ENCODE data around the gene EEF2. TPM values are rescaled to one million over a fixed set of nuclear protein-coding genes. Genes with fewer than 3 reads are reported as not detected.
"Not testable (repeated sequence)": the region's sequence is repeated elsewhere in the genome, so short reads cannot be mapped to it uniquely, and the experiment has no call there.

The EEF2 gene
- total and polyA plus RNA-seq, 2 donors (not counting 3 experiments of a cell fraction or from before 2014, with no cell fraction given): 1,496 to 2,318 TPM

DNA sequence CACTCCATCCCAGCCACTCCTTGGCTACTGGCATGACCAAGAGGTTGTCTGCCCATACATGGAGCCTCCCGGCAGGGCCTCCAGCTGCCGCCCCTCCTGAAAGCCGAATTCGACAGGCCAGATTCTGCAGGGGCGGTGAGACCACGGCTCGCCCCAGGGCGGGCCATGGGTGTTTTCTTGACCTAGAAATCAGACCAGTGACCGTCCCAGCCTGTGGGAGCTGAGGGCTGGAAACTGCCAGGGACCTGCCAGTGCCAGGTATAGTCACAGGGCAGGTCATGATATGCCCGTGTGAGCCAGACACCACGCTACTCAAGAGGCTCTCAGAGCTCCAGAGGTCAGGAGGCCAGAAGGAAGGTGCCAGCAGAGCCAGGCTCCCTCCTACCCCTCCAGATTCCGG lies 31.2 kb downstream of the EEF2 start:
- no peaks in the 10 kb centered on the region for H3K9me3 ChIP-seq (replicated peaks; ENCODE audit: control insufficient read depth, insufficient read depth, low read length)
- H3K9ac ChIP-seq (replicated peaks; ENCODE audit: extremely low read depth, insufficient read depth, low read length): no peak overlapping the region
- FAIRE-seq (no peak), DNase-seq (ENCODE audit: low read depth, low spot score) (no peak)
- no peaks in the 10 kb centered on the region for H3K27me3 ChIP-seq (ENCODE audit: control insufficient read depth in 2 of 2, insufficient read depth in 2 of 2, low read length in 2 of 2)
- H3K4me2 ChIP-seq (ENCODE audit: insufficient read depth, low read length): no peak overlapping the region
- TF ChIP-seq POLR2A (IDR thresholded peaks at IDR 0.05; ENCODE audit: low read depth, low read length) (no peak), POLR2AphosphoS5 (IDR thresholded peaks at IDR 0.05; ENCODE audit: insufficient read depth, low read depth, low read length) (no peak), EZH2 (IDR thresholded peaks at IDR 0.05; ENCODE audit: borderline replicate concordance, low read depth, low read length, severe bottlenecking) (no peak), JUN (IDR thresholded peaks at IDR 0.05; ENCODE audit: borderline replicate concordance, insufficient read depth, insufficient read length, low read depth) (no peak), MYC (IDR thresholded peaks at IDR 0.05; ENCODE audit: low read depth, low read length) (no peak), GATA2 (IDR thresholded peaks at IDR 0.05; ENCODE audit: insufficient read depth, insufficient read length, low read depth, low read length) (no peak)
- TF ChIP-seq, protein P1, sequence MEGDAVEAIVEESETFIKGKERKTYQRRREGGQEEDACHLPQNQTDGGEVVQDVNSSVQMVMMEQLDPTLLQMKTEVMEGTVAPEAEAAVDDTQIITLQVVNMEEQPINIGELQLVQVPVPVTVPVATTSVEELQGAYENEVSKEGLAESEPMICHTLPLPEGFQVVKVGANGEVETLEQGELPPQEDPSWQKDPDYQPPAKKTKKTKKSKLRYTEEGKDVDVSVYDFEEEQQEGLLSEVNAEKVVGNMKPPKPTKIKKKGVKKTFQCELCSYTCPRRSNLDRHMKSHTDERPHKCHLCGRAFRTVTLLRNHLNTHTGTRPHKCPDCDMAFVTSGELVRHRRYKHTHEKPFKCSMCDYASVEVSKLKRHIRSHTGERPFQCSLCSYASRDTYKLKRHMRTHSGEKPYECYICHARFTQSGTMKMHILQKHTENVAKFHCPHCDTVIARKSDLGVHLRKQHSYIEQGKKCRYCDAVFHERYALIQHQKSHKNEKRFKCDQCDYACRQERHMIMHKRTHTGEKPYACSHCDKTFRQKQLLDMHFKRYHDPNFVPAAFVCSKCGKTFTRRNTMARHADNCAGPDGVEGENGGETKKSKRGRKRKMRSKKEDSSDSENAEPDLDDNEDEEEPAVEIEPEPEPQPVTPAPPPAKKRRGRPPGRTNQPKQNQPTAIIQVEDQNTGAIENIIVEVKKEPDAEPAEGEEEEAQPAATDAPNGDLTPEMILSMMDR (IDR thresholded peaks at IDR 0.05; ENCODE audit: extremely low read depth in 1 of 2, insufficient read depth in 1 of 2, low read depth in 1 of 2, low read length in 2 of 2): no peak
- H2AFZ ChIP-seq (ENCODE audit: low read depth, low read length): no peak overlapping the region
- dilution Hi-C loops (cut with MboI; ENCODE audit: extremely low pct_ligation_motif_present, low sequenced_read_pairs) (no loop called here), intact Hi-C loops (cut with micrococcal nuclease) (no loop called here)
- ChIA-PET CTCF (no interaction called here), POLR2A (no interaction called here)
- H3K27ac ChIP-seq (ENCODE audit: insufficient read depth, low read depth, low read length): no peak overlapping the region
- H3K36me3 ChIP-seq (ENCODE audit: control insufficient read depth in 2 of 2, extremely low read depth in 1 of 2, insufficient read depth in 2 of 2, low read length in 2 of 2): peaks cover 2 to 17% of the 10 kb centered on the region in 2 experiments
- H3K9me1 ChIP-seq (replicated peaks; ENCODE audit: control insufficient read depth, extremely low read depth, insufficient read depth, low read length): no peaks in the 10 kb centered on the region
- H3K4me1 ChIP-seq (ENCODE audit: control insufficient read depth, extremely low read depth, insufficient read depth, low read length): no peaks in the 10 kb centered on the region
- no peak overlapping the region for H3K4me3 ChIP-seq (replicated peaks in 1 of 3; ENCODE audit: insufficient read depth in 1 of 3, low read depth in 1 of 3, low read length in 3 of 3)
- no TSS peak for BruUV-seq (replicated peaks)
- H4K20me1 ChIP-seq (replicated peaks; ENCODE audit: control insufficient read depth, extremely low read depth, insufficient read depth, low read length): no peaks in the 10 kb centered on the region
- H3K79me2 ChIP-seq (ENCODE audit: control insufficient read depth, insufficient read depth, low read length): no peaks in the 10 kb centered on the region

DNA sequence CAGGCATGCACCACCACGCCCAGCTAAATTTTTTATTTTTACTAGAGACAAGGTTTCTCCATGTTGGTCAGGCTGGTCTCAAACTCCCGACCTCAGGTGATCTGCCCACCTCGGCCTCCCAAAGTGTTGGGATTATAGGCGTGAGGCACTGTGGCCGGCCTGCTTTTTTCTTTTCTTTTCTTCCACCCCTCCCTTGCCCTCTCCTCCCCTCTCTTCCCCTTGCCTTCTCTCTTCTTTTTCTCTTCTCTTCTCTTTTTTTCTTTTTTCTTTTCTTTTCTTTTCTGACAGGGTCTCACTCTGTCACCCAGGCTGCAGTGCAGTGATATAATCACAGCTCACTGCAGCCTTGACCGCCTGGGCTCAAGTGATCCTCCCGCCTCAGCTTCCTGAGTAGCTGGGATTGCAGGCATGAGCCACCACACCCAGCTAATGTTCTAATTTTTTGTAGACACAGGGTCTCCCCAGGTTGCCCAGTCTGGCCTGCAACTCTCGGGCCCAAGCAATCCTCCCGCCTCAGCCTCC lies 32.4 kb downstream of the EEF2 start:
- intact Hi-C loops (cut with micrococcal nuclease); H3K9me3 ChIP-seq (replicated peaks; ENCODE audit: control insufficient read depth, insufficient read depth, low read length); H3K27me3 ChIP-seq (ENCODE audit: control insufficient read depth in 2 of 2, insufficient read depth in 2 of 2, low read length in 2 of 2); POLR2A ChIA-PET; H3K4me1 ChIP-seq (ENCODE audit: control insufficient read depth, extremely low read depth, insufficient read depth, low read length); H3K9ac ChIP-seq (replicated peaks; ENCODE audit: extremely low read depth, insufficient read depth, low read length); FAIRE-seq; H2AFZ ChIP-seq (ENCODE audit: low read depth, low read length); H3K4me2 ChIP-seq (ENCODE audit: insufficient read depth, low read length); H3K4me3 ChIP-seq (replicated peaks in 1 of 3; ENCODE audit: insufficient read depth in 1 of 3, low read depth in 1 of 3, low read length in 3 of 3); H3K79me2 ChIP-seq (ENCODE audit: control insufficient read depth, insufficient read depth, low read length); BruUV-seq (replicated peaks); H4K20me1 ChIP-seq (replicated peaks; ENCODE audit: control insufficient read depth, extremely low read depth, insufficient read depth, low read length); DNase-seq (ENCODE audit: low read depth, low spot score); H3K36me3 ChIP-seq (ENCODE audit: control insufficient read depth in 2 of 2, extremely low read depth in 1 of 2, insufficient read depth in 2 of 2, low read length in 2 of 2); H3K27ac ChIP-seq (ENCODE audit: insufficient read depth, low read depth, low read length); dilution Hi-C loops (cut with MboI; ENCODE audit: extremely low pct_ligation_motif_present, low sequenced_read_pairs); H3K9me1 ChIP-seq (replicated peaks; ENCODE audit: control insufficient read depth, extremely low read depth, insufficient read depth, low read length): not testable (repeated sequence)
- CTCF ChIA-PET: interaction anchor here (1.5 to 1.6 kb wide), 2 partner anchors 11 to 17 kb away, joined by 3 to 6 read pairs; no protein-coding TSS in a partner anchor
